RWPE2 (cell line): ENCODE data around the gene SORCS2.

Source experiments
- ATAC-seq: fragments of 200-7000 bp; cut with Tn5 transposase; 3 replicates; pipeline ENCODE4 v1.9.1; 2021; ENCODE audit warnings: low read depth
- DNase-seq: peaks from one replicate; pipeline ENCODE4 v3.0.0-alpha.2; 2020; ENCODE audit warnings: low spot score
- H3K27ac ChIP-seq: fragments of 450-650 bp; 2 replicates; pipeline ENCODE4 v1.5.1; 2017; ENCODE audit warnings: mild to moderate bottlenecking; ENCODE audit not compliant: poor library complexity, severe bottlenecking
- H3K27me3 ChIP-seq: fragments of 250-450 bp; sonication (Bioruptor Pico); 2 replicates; pipeline ENCODE4 v1.5.1; 2021; ENCODE audit warnings: mild to moderate bottlenecking, moderate library complexity; ENCODE audit not compliant: insufficient read depth, poor library complexity, severe bottlenecking
- H3K36me3 ChIP-seq: fragments of 250-450 bp; sonication (Bioruptor Pico); 2 replicates; pipeline ENCODE4 v1.5.1; 2020; ENCODE audit warnings: low read depth, mild to moderate bottlenecking, moderate library complexity
- H3K4me1 ChIP-seq: fragments of 250-450 bp; sonication (Bioruptor Pico); 2 replicates; pipeline ENCODE4 v1.5.1; 2021; ENCODE audit warnings: mild to moderate bottlenecking, moderate library complexity; ENCODE audit not compliant: insufficient read depth, poor library complexity, severe bottlenecking
- H3K4me3 ChIP-seq: fragments of 250-450 bp; sonication (Bioruptor Pico); 2 replicates; pipeline ENCODE4 v1.5.1; 2021; ENCODE audit warnings: mild to moderate bottlenecking, moderate library complexity; ENCODE audit not compliant: severe bottlenecking
- H3K9me3 ChIP-seq: fragments of 250-450 bp; sonication (Bioruptor Pico); 2 replicates; pipeline ENCODE4 v1.5.1; 2021; ENCODE audit warnings: mild to moderate bottlenecking, moderate library complexity; ENCODE audit not compliant: severe bottlenecking
- TF ChIP-seq, protein P1 (sequence below): fragments of 450-650 bp; IDR thresholded peaks from one replicate; pipeline ENCODE4 v1.5.1; 2017; ENCODE audit warnings: mild to moderate bottlenecking, moderate library complexity; ENCODE audit not compliant: poor library complexity, severe bottlenecking

The SORCS2 gene

DNA sequence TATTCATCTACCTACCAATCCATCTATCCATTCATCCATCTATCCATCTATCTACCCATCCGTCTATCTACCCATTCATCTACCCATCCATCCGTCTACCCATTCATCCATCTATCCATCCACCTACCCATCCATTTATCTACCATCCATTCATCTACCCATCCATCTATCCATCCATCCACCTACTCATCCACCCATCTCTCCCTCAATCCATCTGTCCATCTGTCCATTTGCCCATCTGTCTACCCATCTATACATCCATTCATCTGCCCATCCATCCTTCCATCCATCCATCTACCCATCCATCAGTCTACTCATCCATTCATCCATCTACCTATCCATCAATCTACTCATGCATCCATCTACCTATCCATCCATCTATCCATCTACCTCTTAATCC is 369.2 kb downstream of the SORCS2 start:
- ATAC-seq = no peak
- TF ChIP-seq, protein P1, sequence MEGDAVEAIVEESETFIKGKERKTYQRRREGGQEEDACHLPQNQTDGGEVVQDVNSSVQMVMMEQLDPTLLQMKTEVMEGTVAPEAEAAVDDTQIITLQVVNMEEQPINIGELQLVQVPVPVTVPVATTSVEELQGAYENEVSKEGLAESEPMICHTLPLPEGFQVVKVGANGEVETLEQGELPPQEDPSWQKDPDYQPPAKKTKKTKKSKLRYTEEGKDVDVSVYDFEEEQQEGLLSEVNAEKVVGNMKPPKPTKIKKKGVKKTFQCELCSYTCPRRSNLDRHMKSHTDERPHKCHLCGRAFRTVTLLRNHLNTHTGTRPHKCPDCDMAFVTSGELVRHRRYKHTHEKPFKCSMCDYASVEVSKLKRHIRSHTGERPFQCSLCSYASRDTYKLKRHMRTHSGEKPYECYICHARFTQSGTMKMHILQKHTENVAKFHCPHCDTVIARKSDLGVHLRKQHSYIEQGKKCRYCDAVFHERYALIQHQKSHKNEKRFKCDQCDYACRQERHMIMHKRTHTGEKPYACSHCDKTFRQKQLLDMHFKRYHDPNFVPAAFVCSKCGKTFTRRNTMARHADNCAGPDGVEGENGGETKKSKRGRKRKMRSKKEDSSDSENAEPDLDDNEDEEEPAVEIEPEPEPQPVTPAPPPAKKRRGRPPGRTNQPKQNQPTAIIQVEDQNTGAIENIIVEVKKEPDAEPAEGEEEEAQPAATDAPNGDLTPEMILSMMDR = no peak
- no peaks in the 10 kb centered on the region for H3K36me3 ChIP-seq
- no peak overlapping the region for H3K4me3 ChIP-seq
- no peak overlapping the region for H3K27ac ChIP-seq
- no peak for DNase-seq
- H3K27me3 ChIP-seq = no peaks in the 10 kb centered on the region
- no peaks in the 10 kb centered on the region for H3K9me3 ChIP-seq
- H3K4me1 ChIP-seq = peaks cover 11% of the 10 kb centered on the region

- ATAC-seq (no peak), DNase-seq (no peak)
- Histone ChIP-seq H3K9me3 (no peaks in the 10 kb centered on the region), H3K27me3 (no peaks in the 10 kb centered on the region), H3K36me3 (no peaks in the 10 kb centered on the region), H3K4me3 (no peak overlapping the region), H3K27ac (no peak overlapping the region), H3K4me1 (no peaks in the 10 kb centered on the region)
- TF ChIP-seq, protein P1 = no peak
These were observed 371.9 kb downstream of the SORCS2 start for GRCh38 chr4:7564242-7564641.

DNA sequence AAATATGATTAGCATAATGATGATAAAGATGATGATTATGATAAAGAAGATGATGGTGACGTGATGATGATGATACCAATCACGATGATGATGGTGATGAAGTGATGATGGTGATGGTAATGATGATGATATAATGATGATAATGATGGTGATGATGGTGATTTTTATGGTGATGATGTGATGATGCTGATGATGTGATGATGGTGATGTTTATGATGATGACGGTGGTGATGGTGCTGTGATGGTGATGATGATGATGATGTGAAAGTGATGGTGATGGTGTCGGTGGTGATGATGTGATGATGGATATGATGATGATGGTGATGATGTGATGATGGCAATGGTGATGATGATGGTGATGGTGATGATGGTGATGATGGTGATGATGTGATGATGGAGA is 373.1 kb downstream of the SORCS2 start:
- Histone ChIP-seq H3K27me3 (no peaks in the 10 kb centered on the region), H3K36me3 (no peaks in the 10 kb centered on the region), H3K4me1 (no peaks in the 10 kb centered on the region), H3K27ac (no peak overlapping the region), H3K4me3 (no peak overlapping the region), H3K9me3 (no peaks in the 10 kb centered on the region)
- TF ChIP-seq, protein P1 = no peak
- no peak for DNase-seq
- ATAC-seq = no peak

DNA sequence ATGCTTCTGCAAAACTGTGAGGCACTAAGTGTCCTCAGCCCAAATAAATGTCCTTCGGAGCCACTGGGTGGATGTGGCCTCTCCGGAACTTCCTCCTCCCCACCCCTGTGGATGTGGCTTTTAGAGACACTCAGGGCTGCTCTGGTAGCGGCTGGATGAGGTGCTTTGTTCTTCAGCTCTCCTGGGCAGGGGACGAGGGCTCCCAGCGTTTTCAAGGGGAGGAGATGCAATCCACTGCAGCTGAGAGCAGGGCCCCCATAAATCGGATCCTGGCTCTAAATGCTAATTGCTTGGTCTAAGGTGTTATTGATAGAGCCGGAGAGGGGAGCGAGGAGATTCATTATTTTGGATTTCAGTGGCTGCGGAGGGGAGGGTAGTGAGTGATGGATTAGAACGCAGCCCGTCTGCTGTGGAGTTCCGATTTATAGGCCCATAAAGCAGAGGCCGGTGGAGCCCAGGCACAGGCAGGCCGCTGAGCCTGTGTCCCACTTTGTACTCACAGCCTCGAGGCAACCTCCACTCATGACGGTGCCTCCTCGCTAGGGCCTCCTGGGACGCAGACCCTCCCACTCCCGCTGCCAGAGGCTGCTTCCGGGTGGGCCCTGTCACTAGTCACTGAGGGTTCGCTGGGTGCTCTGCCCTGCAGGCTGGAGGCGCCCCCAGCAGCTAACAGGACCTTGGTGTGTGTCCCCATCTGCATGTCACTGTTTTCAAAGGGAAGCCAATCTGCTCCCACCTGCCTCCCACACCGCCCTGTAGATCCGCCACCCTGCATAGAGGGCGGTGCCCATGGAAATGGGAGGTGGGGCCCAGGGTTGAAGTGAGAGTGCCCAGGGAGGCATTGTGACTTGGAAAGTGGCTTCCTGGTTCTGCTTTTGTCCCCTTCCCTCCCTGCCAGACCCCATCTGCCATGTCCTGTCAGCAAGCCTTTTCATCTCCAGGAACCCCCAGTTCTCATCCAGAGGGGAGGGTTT is 377.8 kb downstream of the SORCS2 start:
- DNase-seq = no peak
- TF ChIP-seq, protein P1 = no peak
- ATAC-seq = no peak
- Histone ChIP-seq H3K9me3 (no peaks in the 10 kb centered on the region), H3K27ac (no peak overlapping the region), H3K4me3 (no peak overlapping the region), H3K27me3 (no peaks in the 10 kb centered on the region), H3K36me3 (no peaks in the 10 kb centered on the region), H3K4me1 (no peaks in the 10 kb centered on the region)

- DNase-seq = no peak
- TF ChIP-seq, protein P1 = no peak
- ATAC-seq = no peak
- no peaks in the 10 kb centered on the region for H3K27me3 ChIP-seq
- H3K9me3 ChIP-seq = no peaks in the 10 kb centered on the region
- H3K4me3 ChIP-seq = no peak overlapping the region
- H3K36me3 ChIP-seq = no peaks in the 10 kb centered on the region
- no peak overlapping the region for H3K27ac ChIP-seq
- no peaks in the 10 kb centered on the region for H3K4me1 ChIP-seq
These were observed 378.7 kb downstream of the SORCS2 start for GRCh38 chr4:7571001-7571400.
